Hematopoietic multipotent progenitor cell treated with erythropoietin and hydrocortisone succinate and interleukin-3 and kit ligand, for 8 days (in vitro differentiated cells): ENCODE measurements around the gene UPK3A.
"Not testable (repeated sequence)": the region's sequence is repeated elsewhere in the genome, so short reads cannot be mapped to it uniquely, and the experiment has no call there.

Experiments
- DNase-seq: peaks from one replicate; pipeline ENCODE4 v3.0.0-alpha.2; 2015

Gene UPK3A

DNA sequence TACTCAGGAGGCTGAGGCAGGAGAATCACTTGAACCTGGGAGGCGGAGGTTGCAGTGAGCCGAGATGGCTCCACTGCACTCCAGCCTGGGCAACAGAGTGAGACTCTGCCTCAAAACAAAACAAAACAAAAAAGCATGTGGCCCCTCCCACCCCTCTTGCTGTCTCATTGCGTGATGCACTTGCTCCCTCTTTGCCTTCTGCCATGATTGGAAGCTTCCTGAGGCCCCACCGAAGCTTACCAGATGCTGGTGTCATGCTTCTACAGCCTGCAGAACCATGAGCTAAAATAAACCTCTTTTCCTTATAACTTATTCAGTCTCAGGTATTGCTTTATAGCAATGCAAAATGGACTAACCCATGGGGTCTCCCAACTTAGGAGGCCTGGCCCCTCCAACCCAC, 26.8 kb upstream of the UPK3A start:
- DNase-seq, result not testable (repeated sequence)

DNA sequence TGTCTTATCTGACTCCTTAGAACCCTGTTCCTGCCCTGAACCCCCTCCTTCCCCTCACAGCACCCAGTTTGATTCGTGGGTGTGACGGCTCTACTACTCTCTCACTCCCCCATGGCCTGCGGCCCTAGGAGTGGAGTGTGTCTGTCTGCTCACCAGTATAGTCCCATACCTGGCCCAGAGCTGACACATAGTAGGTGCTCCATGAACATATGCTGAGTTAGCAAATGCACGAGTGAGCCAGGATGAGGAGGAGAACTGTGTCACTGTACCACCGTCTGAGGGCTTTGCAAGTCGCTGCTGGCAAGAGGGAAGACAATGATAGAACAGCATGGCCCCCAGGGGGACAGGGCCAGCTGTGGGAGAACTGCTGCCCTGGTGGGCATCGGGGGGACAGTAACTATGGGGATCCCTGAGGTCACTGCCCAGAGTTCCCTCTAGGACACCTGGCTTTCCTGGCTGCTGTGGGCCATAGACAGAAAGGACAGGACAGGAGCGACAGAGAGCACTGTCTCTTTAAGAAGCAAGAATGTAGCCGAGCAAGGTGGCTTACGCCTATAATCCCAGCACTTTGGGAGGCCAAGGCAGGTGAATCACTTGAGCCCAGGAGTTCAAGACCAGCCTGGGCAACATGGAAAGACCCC, 24.9 kb upstream of the UPK3A start:
- no peak for DNase-seq

GRCh38 chr22:45260395-45260759, 24.4 kb upstream of the UPK3A start:
- not testable (repeated sequence) for DNase-seq

DNA sequence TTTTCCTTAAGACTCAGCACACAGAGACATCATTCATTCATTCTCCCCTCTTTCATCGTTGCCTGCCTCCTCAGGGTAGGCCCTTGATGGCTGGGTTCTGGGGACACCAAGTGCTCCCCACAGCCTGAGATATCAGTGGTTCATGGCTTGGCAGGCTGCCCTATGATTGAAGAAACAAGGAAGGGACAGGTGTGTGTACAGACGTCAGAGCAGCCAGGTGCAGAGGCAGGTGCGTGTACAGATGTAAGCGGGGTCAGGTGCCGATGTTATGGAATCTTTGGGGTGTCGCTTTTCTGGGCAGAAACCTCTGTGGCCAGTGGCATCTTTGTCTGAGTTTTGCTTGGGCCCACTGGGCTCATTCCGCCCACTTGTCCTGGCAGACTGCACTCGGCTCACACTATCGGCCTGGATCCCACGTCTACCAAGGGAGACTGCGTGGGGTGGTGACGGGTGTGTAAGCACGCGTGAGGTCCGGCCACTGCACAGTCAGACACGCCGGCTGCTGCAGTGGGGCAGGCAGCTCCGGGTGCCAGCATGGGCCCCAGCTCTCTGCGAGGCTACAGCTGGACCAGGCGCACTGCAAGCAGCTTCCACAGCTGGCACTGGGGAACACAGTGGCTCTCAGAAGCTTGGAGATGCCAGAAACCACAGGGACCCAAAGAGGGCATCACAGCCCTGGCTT, 23.2 kb upstream of the UPK3A start:
- no peak for DNase-seq

GRCh38 chr22:45262195-45262930, 22.4 kb upstream of the UPK3A start:
- DNase-seq, result no peak

- DNase-seq, result no peak
Observed at GRCh38 chr22:45262931-45263462, 21.8 kb upstream of the UPK3A start.

DNA sequence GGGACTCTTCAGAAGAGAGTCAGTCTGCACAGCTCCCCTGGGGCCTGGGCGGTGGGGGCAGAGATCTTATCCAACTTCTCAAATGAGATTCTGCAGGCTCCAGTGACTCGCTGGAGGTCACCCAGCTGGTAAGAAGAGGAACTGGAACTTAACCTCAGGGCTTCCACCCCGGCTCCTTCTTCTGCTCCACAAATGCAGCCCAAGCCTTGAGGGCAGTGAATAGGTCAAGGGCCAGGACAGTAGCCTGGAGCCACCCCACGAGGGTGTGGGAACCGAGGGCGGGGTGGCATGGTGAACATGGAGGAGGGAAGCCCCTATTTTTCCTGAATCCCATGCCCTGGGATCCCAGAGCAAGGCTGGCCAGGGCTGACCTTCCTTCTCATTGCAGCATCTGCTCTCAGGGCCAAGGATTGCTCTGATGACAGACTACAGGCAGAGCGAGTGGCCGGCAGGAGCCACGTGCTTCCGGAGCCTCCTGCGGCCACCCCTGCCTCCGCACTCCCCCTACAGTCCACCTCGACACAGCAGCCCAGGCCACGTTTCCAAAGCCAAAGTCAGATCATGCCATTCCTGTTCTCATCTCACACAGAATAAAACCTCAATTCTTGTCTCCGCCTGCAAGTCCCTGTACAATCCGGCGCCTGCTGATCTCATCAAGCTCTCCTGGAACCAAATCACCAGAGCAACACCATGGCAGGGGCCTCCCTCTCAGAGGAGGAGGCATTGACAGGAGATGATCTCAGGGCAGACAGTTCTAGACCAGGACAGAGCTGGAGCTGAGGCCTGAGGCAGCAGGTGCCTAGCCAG, 21.1 kb upstream of the UPK3A start:
- peak; percentile 51 for DNase-seq

DNA sequence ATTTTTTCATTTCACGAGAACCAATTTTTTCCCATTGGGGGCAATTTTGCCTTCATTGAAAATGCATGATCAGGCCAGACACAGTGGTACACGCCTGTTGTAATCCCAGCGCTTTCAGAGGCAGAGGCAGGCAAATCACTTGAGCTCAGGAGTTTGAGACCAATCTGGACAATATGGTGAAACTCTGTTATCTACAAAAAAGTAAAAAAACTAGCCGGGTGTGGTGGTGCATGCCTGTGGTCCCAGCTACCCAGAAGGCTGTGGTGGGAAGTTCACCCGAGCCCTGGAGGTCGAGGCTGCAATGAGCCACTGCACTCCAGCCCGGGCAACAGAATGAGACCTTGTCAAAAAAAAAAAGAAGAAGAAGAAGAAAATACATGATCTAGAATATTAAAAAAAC, 19.2 kb upstream of the UPK3A start:
- peak; percentile 29 for DNase-seq

GRCh38 chr22:45268167-45268957, 16.4 kb upstream of the UPK3A start:
- no peak for DNase-seq

DNA sequence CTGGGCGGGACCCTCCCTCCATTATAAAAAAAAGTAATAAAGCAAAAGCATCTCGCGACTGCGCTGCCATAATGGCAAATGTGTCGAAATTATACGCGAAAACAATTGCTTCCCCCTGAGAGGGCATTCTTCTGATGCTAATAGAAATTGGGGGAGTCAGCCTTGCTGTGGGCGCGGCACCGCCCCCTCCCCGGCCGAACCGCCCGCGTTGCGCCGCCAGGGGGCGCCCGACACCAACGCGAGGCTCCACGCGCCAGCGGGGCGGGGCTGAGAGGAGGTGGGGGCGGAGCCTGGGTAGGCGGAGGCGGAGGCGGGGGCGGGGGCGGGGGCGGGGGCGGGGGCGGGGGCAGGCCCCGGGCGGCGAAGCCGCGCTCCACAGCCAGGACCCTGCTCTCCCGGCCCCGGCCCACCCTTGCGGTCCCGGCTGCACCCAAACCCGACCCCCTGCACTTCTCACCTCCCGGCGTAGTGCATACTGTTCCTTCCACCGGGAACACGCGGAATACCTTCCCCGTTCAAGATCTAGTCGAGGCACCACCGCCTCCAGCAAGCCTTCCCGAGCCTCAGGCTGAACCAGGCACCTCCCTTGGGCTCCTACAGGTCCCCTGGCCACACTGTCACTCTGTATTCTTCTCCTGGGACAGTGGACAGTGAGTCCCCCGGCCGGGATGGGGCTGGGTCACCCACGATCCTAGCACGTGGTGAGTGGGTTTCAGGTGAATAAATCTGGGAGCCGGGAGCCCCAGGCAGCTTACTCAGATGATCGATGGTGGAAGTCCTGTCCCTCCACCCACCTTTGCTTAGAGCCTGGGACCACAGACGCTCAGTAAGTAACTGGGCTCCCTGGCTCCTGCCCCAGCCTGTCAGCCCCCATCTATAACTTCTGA, 15.5 kb upstream of the UPK3A start:
- peak; percentile 65 for DNase-seq

- no peak for DNase-seq
Observed at GRCh38 chr22:45270095-45271020, 14.4 kb upstream of the UPK3A start.

- DNase-seq, result no peak
Observed at GRCh38 chr22:45271667-45272201, 13.0 kb upstream of the UPK3A start.

DNA sequence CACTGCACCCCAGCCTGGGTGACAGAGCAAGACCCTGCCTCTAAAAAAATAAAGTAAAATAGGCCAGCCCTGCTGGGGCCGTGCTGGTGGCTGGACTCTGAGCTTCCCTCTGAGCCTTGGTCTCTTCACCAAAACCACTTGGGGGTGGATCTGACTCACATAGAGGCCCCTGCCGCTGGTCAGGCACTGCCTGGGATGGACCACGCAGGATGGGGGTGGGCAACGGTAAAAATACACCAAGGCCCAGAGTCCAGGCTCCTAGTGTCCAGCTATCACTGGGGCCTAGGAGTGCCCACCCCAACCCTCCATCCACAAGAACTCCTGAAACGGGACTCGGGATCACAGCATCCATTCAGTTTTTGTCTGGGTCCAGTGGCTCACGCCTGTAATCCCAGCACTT, 12.3 kb upstream of the UPK3A start:
- DNase-seq, result no peak

DNA sequence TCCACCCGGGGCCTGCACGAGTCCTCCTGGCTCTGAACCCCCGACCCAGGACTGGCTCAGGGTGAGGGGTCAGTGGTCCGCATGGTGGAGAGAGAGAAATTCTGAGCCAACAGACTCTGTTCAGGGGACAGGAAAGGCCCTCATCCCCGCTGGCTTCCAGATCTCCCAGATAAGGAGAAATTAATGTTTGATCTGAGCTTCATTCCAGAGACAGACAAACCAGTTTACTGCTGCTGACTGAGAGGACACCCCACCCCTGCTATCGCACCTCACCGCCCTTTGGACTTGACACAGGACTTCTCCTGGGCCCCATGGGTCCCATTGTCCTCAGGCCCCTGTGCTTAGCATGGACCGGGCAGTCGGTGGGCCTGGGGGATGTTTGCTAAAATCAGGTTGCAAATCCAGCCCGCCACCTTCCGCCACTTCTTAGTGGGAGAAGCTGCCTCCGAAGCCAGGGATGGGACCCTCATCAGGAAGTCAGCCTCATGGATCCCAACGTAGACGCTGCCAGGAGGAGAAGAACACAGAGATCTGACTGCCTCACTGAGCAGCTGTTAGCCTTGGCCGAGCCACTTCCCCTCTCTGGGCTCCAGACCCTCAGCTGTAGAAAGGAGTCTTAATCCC, 11.2 kb upstream of the UPK3A start:
- DNase-seq, result no peak

DNA sequence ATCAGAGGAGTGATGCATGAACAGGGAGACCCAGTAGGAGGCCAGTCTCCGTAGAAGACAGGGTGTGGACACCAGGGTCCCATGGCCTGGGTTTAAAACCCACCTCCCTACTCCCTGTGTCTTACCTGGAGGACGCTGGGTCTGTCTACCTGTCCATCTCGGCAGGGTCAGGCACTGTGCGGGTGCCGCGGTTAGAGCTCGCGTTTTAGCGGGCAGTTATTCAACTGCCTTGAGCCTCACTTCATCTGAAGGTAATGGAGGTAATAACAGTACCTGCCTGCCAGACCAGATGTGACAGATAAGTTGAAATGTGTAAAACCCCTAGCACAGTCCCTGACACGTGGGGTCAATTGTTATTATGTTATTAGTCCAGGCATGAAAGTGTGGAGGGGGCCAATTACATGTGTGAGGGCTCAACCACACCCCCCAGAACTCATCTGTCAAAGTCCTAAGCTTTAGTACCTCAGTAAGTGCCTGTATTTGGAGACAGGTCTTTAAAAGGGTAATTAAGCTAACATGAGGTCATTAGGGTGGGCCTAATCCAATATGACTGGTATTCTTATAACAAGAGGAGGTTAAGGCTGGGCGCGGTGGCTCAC, 8.1 kb upstream of the UPK3A start:
- DNase-seq, result no peak

- not testable (repeated sequence) for DNase-seq
Observed at GRCh38 chr22:45277720-45278119, 7.0 kb upstream of the UPK3A start.

GRCh38 chr22:45278125-45278524, 6.6 kb upstream of the UPK3A start:
- no peak for DNase-seq

GRCh38 chr22:45280587-45280980, 4.2 kb upstream of the UPK3A start:
- no peak for DNase-seq

DNA sequence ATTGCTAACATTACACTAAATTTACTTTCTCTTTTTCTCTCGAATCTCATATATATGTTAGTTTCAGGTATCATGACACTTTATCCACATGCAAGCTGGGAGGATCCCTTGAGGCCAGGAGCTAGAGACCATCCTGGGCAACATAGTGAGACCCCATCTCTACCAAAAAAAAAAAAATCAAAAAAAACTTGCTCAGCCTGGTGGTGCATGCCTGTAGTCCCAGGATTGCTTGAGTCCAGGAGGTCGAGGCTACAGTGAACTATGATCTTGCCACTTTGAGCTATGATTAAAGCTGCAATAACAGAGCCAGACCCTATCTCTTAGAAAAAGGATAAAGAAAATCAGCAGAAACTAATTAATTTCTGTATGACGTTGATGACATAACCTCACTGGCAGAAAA, 3.7 kb upstream of the UPK3A start:
- no peak for DNase-seq
